ENCODE data around the gene SNX32.

Gene SNX32

DNA sequence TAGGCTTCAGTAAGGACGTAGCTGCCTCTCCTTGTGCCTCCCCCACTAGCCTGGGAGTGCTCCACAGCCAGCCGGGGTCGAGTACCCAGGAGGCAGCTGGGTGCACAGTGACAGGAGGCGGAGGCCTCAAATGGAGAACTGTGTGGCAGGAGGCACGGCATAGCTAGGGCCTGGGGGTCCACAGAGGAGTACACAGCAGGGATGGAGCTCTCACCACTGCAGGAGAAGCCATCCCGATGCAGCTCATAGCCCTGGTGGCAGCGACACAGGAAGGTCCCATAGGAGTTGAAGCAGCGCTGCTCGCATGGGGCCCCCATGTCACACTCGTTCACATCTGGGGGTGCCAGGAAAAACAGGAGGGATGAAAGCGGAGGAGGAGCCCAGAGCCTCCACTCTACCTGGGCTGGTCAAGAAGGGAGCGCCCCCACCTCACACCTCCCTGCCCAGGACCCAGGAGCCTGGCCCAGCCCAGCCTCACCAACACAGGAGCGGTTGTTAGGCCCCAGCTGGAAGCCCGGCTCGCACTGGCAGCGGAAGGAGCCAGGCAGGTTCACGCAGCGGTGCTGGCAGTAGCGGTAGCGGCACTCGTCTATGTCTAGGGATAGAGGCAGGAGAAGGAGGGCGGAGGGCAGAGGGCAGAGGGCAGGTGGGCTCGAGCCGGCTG is 36.0 kb downstream of the SNX32 start:
- DNase-seq, result no peak

DNA sequence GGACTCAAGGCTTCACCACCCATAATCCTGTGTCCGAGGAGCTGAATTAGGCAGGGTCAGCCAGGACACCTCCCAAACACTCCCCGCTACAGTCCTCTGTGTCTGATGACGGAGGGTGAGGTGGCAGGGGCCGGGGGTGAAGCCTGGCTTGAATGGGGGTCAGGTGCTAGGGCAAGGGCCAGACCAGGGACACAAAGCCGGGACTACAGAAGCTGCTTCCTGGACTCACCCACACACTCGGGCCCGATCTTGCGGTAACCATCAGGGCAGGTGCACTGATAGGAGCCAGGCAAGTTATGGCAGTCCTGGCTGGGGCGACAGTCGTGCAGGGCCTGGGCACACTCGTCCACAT is 36.5 kb downstream of the SNX32 start:
- DNase-seq, result no peak

DNA sequence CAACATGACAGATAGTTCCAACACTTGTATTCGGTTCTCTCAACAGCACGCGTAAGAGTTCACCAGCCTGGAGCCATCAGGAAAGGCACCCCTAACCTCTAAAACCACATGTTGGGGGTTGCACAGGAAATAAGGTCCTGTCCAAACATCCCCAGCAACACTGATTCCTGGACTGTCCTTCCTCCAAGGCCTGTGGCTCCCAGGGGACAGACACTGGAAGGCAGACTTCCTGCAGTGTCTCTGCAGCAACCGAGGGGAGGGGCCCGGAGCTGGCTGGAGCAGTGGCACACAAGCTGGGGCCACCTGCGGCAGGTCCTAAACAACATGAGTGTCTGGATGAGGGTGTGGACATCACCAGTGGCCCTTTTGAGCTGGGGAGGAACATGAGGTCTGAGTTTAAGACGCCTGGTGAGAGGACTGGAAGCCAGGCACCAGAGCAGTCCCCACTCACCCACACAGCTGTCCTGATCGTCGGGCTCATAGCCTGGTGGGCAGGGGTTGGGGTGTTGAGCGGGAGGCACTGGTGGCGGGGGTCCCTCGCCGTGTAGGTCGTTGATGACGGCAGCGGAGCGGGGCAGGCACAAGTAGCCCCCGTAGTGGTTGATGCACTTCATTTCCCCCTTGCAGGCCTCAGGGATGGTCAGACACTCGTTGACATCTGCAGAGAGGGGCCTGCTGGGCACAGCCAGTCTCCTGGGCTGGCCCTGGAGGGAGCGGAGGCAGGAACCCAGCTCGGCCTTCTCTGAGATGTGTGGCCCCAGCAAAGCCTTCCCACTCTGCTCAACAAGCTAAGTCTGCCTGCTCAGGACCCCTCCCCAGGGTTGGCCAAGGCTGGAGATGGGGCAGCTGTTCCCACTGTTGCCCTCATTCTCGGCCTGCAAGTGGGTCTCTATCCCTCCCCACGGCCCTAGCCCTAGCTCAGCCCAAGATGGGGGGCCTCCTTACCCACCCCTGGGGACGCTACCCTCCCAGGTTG is 37.2 kb downstream of the SNX32 start:
- DNase-seq, result no peak

DNA sequence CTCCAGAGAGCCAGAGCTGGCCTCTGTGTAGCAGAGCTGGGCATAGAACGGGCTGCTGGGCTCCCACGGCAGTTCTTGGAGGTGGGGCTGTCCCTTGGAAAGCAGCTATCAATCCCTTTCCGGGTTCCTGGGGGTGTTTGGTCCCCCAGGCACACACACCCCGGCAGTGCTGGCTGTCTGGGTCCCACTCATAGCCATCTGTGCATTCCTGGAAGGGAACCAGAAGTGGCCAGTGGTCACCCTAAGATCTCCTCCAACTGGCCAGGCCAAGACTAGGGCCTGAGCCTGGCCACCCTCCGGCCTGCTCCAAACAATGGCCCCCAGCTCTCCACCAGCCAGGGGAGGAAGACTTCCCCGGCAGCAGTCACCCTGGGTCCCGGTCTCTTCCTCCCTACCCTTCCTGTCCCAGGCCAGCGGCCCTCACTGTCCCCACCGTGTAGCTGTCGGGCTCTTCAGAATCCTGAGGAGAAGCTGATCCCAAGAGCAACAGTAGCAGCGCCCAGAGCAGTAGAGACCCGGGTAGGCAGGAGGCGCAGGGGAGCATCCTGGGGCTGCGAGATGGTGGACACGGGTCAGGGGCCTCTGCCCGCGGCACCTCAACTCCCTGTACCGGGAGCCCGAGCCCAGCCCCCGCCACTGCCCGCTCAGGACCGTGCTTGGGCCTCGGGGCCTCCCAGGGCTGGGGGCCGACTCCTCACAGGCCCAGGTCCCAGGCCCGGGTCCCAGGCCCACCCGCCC is 38.2 kb downstream of the SNX32 start:
- no peak for DNase-seq

DNA sequence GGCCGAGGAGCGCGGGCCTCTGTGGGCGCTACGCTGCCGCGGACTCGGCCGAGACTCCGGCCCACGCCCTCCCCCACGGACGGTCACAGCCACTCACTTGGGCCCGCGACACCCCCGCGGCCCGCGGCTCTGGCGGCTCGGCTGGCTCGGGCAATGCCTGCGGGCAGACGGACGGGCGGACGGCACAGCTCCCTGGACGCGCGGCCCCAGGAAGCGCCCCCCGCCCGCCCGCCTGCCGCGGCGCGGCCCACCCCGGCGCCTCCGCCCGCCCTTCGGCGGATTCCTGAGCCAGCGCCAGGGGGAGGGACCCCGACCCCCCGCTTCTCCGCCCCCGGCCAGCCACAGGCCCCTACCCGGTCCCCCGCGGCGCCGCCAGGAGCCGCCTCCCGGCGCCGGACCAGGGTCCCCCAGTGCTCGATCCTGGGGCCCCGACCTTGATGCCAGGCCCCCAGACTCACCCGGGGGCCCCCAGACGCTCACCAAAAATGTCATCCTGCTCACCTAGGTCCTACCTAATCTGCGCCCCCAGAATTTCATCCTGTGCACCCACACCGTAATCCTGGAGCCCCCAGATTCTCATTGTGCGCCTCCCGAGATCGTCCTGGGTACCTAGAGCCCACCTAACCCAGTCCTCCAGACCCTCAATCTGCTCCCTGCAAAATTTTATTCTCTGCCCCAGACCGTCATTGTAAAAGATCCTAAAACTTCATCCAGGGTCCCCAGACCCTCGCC is 39.0 kb downstream of the SNX32 start, which contains the start of gene EFEMP2:
Gene EFEMP2, minus strand, starts transcription at position 215 of the 732 bp plus-strand sequence. CDS start 446 bp downstream, outside the sequence.
- no peak for DNase-seq

DNA sequence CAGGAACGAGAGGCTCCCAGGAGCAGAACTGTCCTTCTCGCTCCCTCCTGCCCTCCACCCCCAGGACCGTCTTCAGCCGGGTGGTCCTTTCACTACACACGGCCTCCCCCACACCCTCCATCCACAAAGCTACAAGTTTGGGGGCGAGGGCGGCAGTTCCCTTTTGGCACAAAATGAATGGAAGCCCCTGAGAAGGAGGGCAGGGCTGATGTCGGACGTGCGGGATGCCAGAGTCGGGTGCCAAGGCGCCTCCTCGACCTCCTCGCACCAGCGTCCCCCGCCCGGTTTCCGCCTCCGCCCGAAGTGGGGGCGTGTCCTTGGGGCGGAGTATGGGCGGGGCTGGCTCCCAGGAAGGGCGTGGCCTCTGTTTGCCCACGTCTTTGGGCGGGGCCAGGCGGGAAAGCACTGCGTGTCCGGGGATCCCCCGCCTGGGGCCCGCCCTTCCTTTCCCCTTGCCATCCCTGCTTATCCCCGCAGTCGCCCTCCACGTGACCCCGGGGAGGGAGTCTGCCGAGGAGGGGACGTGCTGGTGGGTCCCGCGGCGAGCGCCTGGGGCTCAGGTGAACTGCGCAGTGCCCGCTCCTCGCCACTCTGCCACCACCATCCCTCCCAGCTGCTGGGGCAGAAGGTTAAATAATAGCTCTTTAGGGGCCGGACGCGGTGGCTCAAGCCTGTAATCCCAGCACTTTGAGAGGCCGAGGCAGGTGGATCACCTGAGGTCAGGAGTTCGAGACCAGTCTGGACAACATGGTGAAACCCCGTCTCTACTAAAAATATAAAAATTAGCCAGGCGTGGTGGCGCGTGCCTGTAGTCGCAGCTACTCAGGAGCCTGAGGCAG is 39.8 kb downstream of the SNX32 start:
- peak; percentile 95 for DNase-seq

DNA sequence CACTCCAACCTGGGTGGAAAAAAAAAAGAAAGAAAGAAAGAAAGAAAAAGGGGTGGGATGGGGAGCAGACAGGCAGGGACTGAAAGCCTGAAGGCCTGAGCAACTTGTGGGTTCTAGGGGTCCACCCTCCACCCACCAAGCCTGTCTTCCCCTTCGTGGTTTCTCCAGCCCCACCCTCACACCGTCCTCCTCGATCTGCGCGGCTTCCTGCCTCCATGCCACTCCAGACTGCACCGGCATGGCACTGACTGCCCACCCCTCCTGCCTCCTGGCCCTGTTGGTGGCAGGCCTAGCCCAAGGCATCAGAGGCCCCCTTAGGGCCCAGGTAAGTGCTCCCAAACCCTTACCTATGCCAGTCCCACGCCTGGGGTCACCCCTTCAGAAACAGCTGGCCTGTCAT is 45.9 kb downstream of the SNX32 start, which contains the start of gene CTSW:
Gene CTSW, plus strand, starts transcription at position 221 of the 400 bp plus-strand sequence. Its CDS starts 18 bp downstream, at position 239.
- no peak for DNase-seq

DNA sequence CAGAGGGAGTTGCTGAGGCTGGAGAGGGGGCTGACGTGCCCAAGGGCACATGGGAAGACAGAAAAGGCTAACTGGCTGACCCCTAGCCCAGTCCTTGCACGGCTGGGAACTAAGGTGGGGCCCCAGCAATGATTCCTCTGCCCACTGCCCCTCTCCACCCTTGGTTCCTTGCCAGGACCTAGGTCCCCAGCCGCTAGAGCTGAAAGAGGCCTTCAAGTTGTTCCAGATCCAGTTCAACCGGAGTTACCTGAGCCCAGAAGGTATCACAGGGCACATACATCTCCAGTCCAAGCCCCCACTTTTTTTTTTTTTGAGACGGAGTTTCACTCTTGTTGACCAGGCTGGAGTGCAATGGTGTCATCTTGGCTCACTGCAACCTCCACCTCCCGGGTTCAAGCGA is 46.3 kb downstream of the SNX32 start:
- DNase-seq, result no peak

DNA sequence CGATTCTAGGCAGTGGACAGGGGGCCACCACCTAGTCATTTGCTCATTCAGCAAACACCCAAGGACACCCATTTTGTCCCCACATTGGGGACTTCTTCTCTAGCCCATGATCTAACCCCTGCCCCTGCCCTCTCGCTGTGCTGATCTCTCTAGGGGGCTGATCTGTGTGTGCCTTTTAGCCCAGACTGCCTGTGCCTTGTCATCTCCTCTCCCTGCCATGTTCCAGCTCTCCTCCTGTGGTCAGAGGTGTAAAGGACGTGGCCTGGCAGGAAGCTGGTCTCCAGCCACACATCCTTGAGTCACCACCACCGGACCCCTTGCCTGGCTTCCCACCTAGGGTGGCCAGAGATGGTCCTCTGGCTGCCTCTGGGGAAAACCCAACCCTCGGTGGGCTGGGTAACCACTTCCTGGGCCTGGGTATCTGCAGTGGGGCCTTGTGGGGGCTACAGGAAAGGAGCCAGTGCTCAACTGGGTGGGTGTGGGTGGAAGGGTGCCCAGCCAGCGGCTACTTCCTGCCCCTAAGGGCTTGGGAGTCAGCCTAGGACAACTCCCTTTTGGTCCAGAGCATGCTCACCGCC is 47.2 kb downstream of the SNX32 start:
- no peak for DNase-seq

DNA sequence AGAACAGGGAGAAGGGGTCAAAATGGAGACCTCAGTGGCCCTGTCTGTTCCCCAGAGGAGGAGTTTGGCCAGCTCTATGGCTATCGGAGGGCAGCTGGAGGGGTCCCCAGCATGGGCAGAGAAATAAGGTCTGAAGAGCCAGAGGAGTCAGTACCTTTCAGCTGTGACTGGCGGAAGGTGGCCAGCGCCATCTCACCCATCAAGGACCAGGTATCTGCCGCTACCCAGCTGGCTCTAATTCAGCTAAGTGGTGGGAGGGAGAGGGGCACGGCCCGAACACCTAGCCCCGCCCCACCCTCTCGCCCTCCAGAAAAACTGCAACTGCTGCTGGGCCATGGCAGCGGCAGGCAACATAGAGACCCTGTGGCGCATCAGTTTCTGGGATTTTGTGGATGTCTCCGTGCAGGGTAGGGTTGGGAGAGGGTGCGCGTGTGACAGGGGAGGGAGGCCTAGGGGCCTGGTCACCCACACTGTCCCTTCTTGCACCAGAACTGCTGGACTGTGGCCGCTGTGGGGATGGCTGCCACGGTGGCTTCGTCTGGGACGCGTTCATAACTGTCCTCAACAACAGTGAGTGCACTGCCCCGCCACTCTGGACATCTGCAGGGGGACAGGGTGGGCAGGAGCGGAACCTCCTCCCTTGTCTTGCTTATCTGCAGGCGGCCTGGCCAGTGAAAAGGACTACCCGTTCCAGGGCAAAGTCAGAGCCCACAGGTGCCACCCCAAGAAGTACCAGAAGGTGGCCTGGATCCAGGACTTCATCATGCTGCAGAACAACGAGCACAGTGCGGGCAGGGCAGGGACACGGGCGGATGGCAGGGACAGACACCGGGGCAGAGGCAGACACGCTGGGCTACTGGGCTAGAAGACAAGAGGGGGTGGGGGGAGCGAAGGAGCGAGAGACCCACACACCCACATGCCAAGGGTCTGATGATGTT is 48.6 kb downstream of the SNX32 start:
- no peak for DNase-seq

DNA sequence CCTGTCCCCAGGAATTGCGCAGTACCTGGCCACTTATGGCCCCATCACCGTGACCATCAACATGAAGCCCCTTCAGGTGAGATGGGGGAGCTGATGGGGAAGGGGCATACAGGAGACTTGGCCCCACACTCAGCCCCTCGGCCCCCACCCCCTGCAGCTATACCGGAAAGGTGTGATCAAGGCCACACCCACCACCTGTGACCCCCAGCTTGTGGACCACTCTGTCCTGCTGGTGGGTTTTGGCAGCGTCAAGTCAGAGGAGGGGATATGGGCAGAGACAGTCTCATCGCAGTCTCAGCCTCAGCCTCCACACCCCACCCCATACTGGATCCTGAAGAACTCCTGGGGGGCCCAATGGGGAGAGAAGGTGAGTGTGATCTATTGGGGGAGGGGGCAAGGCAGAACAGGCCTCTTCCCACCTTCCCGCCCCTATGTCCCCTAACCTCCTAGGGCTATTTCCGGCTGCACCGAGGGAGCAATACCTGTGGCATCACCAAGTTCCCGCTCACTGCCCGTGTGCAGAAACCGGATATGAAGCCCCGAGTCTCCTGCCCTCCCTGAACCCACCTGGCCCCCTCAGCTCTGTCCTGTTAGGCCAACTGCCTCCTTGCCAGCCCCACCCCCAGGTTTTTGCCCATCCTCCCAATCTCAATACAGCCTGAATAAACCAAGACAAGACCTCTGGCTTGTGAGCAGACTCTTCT is 49.4 kb downstream of the SNX32 start:
- no peak for DNase-seq

DNA sequence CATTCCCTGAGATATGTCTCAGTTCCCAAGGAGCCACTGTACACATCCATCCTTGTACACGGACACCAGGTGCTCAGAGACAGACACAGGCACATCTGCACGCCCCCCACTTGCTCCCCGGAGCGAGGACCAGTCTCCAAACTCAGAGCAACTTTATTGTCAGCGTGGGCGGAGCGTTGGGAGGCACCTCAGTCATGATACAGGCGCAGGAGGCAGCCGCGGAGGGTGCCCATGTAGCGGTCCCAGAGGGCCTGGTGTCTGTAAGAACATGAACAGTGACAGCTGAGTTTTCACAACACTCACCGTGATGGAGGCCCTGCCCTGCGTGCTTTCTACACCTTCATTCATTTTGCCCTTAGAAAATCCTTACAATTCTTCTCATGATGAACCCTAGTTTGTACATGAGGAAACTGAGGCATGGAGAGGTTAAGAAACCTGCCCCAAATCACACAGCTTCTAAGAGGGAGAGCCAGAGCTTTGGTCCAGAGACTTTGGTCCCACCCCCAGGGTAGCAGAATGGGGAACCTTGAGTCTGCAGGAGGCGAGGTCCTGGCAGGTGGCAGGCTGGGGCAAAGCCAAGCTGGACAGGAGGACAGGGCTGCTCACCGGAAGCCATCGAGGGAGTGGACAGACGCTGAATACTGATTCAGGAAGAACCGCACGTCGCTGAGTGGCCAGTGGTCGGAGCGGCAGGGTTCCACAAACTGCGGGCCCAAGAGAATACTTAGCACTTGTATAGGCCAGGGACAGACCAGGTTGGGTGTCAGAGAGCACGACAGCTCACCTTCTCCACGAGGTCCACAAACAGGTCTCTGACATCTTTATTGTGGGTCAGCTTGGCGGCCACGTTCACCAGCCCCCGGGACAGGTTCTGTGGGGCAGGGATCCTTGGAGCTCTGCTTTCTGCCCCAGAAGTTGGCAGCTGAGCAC is 50.3 kb downstream of the SNX32 start:
- no peak for DNase-seq

DNA sequence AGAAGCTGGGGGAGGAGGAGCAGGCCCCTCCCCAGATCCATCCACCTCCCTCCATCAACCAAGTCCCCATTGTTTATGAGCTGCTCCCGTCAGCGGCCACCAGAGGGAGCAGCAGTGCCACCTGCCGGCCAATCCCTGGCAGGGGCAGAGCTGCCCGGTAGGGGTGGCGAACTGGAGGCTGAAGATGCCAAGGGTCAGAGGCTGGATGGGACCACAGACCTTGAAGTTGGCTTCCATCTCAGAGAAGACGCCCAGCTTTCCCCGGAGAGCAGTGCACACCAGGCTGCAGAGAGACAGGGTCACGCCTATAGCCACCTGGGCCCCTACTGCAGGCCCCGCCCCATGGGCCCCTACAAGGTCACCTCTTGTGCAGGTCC is 50.9 kb downstream of the SNX32 start:
- DNase-seq, result peak; percentile 84

DNA sequence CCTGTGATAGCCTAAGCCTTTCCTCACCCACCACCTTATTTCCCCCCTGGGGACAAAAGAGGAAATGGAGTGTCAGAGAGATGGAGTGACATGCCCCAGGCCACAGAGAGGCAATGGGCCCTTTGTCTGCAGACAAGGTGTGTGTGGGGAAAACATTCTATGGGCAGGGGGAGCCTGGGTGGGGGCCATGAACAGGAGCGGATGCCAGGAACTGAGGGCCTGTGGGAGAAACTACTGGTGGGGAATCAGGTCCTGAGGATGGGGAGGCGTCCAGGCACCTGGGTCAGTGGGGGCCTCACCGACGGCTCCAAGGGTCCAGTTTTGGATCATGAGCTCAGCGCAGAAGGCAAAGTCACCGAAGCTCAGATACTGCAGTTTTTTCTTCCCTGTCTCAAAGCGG is 51.5 kb downstream of the SNX32 start:
- no peak for DNase-seq

DNA sequence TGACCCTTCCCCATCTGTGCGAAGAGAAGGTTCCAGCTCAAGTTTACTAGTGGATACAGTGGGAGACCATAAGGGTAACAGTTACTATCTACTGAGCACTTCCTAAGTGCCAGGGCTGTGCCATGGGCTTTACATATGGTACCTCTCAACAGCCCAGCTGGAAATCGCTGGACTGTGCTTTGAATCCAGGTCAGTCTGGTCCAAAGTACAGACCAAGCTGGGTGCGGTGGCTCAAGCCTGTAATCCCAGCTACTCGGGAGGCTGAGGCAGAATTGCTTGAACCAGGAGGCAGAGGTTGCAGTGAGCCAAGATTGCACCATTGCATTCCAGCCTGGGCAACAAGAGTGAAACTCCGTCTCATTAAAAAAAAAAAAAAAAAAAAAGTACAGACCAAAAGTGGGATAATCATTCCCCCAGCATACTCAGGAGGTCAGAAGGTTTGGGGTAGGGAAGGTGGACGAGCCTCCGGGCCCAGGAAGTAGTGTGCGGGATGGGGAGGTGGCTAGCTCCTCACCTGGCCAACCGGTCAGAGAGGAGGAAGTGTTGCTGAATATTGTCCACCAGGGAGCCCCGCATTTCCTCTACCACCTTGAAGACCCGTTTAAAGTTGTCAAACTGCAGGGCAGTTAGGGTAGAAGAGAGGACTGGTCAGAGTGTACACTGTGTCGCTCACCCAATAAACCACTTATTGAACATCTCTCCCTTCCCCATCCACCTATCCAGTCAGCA is 52.2 kb downstream of the SNX32 start:
- no peak for DNase-seq

DNA sequence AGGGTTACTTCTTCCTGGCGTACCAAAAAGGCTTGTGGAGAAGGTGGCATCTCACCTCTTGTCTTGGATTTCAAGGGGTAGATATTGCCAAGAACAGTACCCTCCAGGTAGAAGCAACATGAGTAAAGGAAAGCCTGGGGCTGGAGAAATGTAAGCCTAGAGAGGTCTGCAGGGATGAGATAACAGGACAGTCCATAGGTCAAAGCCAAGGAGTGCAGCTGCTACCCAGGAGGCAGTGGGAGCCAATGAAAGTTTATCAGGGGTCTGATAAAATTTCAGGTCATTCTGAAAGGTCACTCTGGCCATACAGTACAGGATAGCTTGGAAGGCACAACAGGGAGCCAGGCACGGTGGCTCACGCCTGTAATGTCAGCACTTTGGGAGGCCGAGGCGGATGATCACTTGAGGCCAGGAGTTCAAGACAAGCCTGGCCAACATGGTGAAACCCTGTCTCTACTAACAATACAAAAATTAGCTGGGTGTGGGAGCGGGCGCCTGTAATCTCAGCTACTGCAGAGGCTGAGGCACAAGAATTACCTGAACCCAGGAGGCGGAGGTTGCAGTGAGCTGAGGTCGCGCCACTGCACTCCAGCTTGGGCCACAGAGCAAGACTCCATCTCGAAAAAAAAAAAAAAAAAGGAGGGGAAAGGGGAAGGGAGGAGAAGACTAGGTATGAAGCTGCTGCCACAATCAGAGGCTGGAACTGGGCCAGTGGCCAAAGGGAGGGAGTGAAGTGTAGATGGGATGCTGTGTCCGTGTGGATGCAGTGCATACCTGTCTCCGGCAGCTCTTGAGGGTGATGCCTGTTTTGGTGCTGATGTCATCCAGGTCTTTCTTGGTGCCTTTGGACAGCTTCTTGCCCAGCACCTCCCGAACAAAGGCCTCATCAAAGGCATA is 53.3 kb downstream of the SNX32 start:
- DNase-seq, result no peak

Measured in stimulated activated CD4-positive, alpha-beta T cell treated with anti-CD3 and anti-CD28 coated beads, Interleukin-4, amount 100 ng/mL, for 1 hour (primary cell).